GM18870 (cell line): ENCODE results near the gene MOSPD3.

ENCODE experiments used
- ATAC-seq: cut with Tn5 transposase; IDR thresholded peaks from one replicate; pipeline ENCODE4 v1.9.1; 2021; ENCODE audit warnings: moderate library complexity; ENCODE audit not compliant: unreplicated experiment

Gene MOSPD3

DNA sequence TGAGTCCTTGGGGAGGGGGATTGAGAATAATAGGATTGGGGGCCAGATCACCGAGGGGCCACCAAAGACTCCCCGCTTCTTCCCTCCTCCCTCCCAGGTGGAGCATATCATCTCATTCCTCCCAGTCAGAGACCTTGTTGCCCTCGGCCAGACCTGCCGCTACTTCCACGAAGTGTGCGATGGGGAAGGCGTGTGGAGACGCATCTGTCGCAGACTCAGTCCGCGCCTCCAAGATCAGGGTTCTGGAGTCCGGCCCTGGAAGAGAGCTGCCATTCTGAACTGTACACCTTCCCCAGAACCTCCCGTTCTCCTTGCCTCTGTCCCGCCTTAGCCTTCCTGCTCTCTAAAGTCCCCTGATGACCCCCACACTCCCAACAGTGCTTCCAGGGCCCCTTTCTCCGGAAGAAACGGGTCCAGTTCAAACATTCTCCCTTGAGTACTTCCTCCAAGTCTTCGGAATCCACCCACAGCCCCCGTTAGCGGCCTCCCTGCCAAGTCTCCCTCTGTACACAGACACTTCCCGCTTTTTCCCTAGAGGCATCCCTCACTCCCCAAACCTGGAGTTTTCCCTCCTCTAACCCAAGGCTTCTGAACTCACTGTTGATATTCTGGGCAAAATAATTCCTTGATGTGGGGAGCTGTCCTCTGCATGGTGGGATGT is 22.1 kb upstream of the MOSPD3 start:
- ATAC-seq = no peak

DNA sequence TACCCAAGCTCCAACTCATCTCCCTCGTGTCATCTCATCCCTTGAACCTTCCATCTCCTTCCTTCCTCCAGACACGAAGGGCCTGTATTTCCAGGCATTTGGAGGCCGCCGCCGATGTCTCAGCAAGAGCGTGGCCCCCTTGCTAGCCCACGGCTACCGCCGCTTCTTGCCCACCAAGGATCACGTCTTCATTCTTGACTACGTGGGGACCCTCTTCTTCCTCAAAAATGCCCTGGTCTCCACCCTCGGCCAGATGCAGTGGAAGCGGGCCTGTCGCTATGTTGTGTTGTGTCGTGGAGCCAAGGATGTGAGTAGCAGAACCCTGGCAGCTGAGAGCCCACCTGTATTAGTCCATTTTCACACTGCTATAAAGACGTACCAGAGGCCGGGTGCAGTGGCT is 20.7 kb upstream of the MOSPD3 start:
- no peak for ATAC-seq

DNA sequence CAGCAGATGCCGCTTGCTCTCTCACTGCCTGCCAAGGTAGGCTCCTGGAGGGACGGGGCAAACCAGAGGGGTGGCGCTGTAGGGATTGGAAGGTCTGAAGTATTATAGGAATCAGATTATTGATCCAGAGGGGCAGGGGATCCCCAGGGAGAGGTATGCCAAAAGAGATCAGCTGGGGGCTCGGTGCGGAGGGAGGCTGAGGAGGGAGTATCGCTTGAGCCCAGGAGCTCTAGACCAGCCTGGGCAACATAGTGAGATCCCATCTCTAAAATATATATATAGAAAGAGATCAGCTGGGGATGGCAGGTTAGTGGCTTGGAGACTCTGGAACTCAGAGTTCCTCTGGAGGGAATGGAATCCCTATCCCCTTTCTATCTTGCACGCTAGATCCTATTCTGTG is 17.2 kb upstream of the MOSPD3 start:
- no peak for ATAC-seq

DNA sequence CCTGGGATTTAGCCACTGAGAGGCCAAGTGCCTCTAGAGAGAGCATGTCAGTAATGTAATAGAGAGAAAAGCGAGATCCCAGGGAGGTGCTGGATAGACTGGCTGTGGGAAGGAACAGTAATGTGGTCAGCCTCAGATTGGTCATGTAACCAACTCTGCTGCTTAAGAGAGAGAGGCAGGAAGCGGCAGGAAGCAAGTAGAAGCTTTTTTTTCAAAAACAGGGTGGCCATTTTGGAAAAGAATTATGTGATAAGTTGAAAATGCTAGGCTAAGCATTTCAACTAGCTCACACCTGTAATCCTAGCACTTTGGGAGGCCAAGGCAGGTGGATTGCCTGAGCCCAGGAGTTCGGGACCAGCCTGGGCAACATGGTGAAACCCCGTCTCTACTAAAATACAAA is 13.9 kb upstream of the MOSPD3 start:
- no peak for ATAC-seq

DNA sequence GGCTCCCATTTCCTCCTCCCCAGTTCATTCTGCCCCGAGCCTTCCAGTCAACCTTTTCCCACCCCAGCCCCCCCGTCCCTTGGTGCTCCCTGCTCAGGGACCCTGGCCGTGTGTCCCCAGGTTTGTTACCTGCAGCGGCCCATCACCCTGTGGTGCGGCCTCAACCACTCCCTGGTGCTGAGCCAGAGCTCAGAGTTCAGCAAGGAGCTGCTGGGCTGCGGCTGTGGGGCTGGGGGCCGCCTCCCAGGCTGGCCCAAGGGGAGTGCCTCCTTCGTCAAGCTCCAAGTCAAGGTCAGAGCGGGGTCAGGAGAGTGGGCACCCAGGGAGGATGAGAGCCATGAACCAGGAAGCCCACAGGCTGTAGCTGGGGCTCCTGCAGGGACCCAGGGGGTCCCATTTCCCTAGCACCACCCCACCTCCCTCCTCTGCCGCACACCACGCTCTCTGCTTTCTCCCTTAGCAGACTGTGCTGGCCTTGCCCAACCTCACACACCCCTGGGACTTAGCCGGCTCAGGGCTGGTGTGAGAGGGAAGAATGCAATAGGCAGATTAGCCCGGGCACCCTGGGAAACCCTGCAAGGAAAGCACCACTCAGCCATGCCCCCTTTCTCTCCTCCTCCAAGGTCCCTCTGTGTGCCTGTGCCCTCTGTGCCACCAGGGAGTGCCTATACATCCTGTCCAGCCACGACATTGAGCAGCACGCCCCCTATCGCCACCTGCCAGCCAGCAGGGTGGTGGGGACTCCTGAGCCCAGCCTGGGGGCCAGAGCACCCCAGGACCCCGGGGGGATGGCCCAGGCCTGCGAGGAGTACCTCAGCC is 12.2 kb upstream of the MOSPD3 start:
- ATAC-seq = no peak

DNA sequence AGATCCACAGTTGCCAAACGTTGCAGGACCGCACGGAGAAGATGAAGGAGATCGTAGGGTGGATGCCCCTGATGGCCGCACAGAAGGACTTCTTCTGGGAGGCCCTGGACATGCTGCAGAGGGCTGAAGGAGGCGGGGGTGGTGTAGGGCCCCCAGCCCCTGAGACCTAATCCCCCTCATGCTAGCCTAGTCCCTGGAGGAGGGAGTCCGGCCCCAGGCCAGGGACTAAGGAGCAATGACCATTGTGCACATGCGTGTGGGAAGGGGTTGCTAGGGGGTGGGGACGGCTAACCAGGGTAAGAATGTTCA is 11.7 kb upstream of the MOSPD3 start:
- no peak for ATAC-seq

DNA sequence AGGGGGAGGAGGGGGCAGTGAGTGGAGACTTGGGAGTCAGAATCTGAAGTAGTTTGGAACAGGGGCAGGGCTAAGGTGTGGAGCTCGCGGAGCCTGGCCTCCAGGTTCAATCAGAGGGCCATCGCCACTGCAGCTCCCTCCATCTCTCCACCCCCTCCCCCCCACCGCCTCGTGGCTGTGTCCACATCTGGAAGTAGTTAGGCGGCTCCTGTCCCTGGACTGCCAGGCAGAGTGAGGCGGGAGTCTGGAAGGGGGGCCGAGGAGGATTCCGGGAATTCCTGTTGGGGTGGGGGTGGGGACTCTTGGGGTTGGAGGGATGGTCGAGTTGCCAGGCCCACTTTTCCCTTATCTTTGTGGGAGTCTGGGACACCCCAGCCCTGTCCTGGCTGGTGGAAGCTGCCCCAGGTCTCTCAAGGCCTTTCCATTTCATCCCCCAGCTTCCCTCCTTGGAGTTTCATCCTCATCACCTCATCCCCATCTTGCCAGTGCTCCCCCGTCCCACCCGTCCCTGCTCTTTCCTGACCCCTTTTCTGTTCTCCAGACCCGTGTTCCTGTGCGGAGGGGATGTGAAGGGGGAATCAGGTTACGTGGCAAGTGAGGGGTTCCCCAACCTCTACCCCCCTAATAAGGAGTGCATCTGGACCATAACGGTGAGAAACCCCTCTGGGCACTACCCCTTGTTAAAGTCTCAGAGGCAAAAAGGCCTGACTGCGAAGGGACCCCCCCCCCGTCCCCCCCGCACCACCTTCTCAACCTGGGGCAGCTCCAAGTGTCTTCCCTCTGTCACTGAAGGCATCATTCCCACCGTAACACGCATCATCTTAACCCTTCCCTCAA is 9.2 kb upstream of the MOSPD3 start:
- ATAC-seq = no peak

DNA sequence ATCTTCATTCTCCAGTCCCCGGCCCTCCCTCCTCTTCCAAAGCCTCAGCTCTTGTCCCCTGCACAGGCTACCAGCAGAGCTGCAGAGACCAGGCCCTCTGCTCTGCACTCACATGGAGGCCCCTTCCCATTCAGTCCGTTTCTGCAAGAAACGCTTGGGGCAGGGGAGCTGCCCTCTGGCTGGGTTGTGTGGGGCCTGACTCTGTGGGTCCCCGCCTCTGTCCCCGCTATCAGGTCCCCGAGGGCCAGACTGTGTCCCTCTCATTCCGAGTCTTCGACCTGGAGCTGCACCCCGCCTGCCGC is 8.7 kb upstream of the MOSPD3 start:
- ATAC-seq = no peak

DNA sequence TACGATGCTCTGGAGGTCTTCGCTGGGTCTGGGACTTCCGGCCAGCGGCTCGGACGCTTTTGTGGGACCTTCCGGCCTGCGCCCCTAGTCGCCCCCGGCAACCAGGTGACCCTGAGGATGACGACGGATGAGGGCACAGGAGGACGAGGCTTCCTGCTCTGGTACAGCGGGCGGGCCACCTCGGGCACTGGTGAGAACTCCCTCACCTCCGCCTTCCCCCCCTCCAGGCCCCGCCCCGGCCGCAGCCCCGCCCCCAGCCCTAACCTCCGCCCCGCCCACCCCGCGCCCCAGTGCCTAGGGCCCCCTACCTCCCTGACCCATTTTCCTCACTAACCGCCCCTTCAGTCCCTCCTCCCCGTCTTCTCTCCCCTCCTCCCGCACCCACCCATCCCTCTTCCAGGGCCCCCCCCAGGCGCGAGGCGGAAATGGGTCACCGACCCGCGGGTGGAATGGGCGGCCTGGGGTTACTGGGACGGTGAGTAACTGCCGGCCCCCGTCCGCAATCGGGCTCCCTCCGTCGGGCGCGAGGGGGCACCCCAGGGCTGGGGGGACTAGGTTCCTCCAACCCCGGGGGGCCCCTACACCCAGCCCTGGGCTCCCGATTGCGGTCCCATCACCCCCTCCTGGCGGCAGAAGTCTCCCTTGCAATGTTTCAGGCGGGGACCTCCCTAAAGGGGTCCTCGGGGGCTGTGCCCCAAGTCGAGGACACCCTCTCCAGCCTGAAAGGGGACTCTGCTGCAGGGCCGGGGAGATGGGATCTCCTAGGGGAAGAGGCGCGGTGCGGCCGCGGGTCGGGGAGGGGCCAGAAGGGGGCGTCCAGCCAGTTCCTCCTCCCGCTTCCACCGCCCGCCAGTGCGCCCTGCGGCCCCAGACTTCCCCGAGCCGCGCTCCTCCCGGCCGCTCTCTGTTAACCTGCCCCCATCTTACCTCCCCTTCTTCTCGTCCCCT is 8.0 kb upstream of the MOSPD3 start:
- ATAC-seq = no peak

DNA sequence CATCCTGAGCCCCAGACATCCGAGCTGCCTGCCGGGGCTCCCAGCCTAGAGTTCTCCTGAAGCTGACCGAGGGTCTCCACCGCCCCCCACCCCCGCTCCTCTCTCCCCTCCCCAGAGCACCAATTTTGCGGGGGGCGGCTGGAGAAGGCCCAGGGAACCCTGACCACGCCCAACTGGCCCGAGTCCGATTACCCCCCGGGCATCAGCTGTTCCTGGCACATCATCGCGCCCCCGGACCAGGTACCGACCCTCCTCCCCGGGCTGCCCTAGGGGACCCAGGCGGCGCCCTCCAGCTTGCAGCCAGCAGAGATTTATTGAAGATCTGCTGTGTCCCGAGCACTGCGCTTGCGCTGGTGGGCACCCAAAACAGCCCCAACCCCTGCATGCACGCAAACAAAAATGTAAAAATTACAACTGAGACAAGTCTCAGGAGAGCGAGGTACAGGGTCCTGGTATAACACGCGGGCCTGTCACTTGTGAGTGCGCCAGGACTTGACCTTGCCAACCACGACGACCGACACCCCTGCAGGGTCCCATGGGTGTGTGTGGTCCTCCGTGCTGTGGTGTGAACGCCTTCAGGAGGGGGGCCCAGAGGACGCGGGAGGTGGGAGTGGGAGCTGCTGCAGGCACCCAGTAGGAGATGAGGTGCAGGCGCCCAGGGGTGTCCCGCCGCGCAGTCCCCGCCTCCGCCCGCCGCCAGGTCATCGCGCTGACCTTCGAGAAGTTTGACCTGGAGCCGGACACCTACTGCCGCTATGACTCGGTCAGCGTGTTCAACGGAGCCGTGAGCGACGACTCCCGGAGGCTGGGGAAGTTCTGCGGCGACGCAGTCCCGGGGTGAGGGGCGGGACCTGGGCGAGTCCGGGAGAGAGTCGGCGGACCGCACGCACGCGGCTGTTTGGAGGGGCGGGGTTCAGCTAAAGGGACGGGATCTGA is 7.1 kb upstream of the MOSPD3 start:
- ATAC-seq = no peak

DNA sequence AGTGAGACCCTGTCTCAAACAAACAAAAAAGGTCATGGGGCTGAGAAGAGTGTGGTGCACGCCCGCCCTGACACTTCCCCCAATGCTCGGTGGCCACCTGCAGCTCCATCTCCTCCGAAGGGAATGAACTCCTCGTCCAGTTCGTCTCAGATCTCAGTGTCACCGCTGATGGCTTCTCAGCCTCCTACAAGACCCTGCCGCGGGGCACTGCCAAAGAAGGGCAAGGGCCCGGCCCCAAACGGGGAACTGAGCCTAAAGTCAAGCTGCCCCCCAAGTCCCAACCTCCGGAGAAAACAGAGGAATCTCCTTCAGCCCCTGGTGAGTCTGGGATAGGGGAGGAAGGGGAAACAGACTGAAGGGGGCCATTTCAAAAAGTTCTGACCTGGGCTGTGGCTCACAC is 6.0 kb upstream of the MOSPD3 start:
- ATAC-seq = no peak

DNA sequence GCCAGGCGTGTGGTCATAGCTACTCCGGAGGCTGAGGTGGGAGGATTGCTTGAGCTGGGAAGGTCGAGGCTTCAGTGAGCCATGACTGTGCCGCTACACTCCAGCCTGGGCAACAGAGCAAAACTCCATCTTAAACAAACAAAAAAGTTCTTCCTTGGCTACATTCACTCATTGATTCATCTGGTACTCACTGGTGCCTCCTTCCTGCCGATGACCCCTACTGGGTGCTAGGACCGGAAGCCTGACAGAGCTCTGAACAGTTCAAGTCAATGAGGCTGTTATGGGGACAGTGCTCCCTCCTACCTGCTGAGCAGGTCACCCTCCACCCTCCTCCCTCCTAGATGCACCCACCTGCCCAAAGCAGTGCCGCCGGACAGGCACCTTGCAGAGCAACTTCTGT is 5.2 kb upstream of the MOSPD3 start:
- ATAC-seq = no peak

DNA sequence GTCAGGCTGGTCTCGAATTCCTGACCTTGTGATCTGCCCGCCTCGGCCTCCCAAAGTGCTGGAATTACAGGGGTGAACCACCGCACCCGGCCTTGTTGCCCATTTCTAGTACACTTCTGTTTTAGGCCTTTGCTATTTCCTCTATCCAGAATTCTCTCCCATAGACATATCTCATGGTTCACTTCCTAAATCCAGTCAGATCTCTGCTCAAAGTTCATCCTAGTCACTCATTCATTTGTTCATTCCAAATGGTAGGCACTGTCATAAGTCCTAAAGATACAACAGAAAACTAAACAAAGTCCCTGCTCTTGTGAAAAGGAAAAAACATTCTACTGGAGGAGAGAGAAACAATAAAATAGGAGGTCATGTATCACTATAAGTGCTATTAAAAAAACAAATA is 2.4 kb upstream of the MOSPD3 start:
- no peak for ATAC-seq

DNA sequence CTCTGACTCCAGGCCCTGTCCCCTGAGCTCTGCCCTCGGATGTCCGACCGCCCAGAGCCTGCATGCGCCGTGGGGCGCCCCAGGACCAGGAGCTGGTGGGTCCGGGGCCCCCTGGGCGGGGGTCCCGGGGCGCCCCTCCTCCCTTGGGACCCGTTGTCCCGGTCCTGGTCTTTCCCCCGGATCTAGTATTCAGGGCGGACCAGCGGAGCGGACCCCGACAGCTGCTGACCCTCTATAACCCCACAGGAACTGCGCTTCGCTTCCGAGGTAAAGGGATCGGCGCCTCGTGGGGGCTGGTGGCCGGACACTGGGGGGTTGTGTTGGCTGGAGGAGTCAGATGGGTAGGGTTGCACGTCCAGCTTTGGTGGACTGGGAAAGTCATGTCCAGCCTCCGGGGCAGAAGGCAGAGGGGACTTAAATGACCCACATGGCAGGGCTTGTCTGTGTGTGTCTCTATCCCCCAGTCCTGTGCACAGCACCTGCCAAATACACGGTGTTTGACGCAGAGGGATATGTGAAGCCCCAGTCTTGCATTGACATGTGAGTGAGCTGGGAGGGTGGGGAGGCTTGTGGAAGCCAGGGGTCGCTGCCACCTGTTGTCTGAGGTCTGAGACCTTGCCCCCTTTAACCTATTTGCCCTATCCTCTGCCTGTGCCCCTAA is 520 bp downstream of the MOSPD3 start:
- ATAC-seq = no peak

DNA sequence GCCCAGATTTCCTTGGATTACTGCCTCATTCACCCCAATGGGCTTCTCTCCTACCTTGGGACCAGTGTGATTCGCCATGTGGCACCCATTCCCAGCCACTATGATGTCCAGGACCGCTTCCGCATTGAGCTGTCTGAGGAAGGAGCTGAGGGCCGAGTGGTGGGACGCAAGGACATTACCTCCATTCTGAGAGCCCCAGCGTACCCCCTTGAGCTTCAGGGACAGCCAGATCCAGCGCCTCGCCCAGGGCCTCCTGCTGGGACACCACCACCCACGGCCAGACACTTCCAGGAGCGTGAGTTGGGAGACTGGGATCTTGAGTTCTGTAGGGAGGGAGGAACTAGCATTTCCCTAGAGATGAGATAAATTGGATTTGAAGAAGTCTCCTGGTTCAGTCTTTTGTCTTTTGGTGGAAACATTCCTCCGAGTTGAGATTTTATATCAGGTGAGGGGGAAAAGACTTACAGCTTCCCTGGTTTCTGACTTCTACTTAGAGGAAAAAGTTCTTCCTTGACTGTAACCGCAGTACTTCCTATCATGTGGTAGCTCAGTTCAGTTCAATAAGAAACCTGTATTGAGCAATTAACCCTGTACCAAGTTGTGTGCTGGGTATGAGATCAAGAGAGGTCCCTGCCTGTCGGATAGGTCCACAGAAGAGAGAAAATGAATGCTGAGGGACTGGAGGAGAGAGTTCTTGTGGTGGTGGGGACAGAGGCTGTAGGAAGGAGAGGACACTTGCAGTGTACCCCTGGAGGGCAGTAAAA is 1.3 kb downstream of the MOSPD3 start:
- no peak for ATAC-seq

DNA sequence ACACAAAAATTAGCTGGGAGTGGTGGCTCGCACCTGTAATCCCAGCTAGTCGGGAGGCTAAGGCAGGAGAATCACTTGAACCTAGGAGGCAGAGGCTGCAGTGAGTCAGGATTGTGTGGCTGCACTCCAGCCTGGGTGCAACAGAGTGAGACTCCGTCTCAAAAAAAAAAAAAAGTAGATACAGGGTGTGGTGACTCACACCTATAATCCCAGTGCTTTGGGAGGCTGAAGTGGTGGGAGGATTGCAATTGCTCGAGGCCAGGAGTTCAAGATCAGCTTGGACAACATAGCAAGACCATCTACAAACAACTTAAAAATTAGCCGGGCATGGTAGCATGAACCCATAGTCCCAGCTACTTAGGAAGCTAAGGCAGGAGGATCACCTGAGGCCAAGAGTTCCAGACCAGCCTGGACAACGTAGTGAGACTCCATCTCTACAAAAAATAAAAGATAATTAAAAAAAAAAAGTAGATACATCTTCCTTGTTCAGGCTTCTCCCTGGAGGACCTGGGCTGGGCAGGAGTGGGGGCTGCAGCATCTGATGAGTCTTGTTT is 2.0 kb downstream of the MOSPD3 start:
- no peak for ATAC-seq

DNA sequence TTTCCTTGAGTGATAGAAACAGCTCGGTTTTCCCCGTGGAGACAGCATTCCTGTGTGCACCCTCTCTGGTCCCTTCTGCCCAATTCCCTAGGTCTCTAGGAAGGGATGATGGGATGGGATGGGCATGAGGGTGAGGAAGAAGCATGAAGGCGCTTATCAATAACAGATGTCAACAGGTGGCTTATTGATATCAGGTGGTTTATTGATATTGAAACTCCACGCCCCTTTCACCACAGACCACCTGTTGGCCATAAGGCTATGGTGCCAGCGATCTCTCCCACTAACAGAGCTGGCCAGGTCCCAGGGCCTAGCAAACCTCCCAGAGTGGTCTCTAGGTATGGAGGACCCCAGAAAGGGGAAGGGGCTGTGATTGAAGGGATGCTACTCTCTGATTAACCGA is 7.9 kb downstream of the MOSPD3 start:
- ATAC-seq = no peak

DNA sequence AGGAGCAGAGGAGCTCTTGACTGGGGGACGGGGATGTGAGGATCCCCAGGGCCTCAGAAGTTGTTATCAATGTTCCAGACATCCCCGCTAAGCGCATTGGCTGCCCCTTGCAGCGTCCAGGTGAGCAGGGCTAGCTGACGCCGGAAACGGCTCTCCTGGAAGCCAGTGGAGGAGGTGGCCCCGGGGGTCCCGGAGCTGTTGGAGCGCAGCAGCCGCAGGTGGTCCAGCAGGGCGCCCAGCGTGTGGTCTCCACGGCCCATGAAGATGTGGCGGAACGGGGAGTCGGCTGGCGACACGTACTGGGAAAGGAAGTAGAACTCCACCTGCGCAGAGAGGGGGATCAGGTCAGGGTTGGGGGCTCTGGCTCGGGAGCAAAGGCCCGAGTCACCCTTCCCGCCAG is 8.5 kb downstream of the MOSPD3 start:
- no peak for ATAC-seq
